A673 (cell line): ENCODE data around the gene RUNX2. TPM values are rescaled to one million over a fixed set of nuclear protein-coding genes. Genes with fewer than 3 reads are reported as not detected.

Source experiments
- BruUV-seq: library from RNA; stranded (reverse); fragments of 400-500 nt; replicated peaks from 2 replicates; lab custom pipeline; 2021; lab: Mats Ljungman, UMichigan
- CTCF ChIA-PET: fragments of 300-600 bp; sonication (Branson Sonifier 250); formaldehyde crosslinking; loops from one replicate; lab custom pipeline; 2022; ENCODE audit warnings: antibody characterized with exemption; lab: Charles Lee
- POLR2A ChIA-PET: fragments of 300-600 bp; sonication (Branson Sonifier 250); formaldehyde crosslinking; loops from one replicate; lab custom pipeline; 2022; ENCODE audit warnings: antibody characterized with exemption; ENCODE audit not compliant: low non-redundant PET; lab: Charles Lee
- DNase-seq: peaks from one replicate; pipeline ENCODE4 v3.0.0-alpha.2; 2015; ENCODE audit warnings: low spot score
- H3K27ac ChIP-seq: fragments of 200-600 bp; sonication (generic); 2 replicates; pipeline ENCODE4 v1.5.1; 2016; ENCODE audit warnings: mixed run types, low read depth, mild to moderate bottlenecking, mixed read lengths, antibody characterized with exemption, low read length; ENCODE audit not compliant: poor library complexity, severe bottlenecking
- H3K27me3 ChIP-seq: fragments of 200-600 bp; sonication (generic); replicated peaks from 2 replicates; pipeline ENCODE4 v1.6.1; 2017; ENCODE audit warnings: mixed run types, low read depth, mild to moderate bottlenecking, mixed read lengths, antibody characterized with exemption, low read length; ENCODE audit not compliant: insufficient read depth, poor library complexity
- H3K36me3 ChIP-seq: fragments of 200-600 bp; sonication (generic); 2 replicates; pipeline ENCODE4 v1.6.1; 2016; ENCODE audit warnings: mixed run types, mild to moderate bottlenecking, mixed read lengths, antibody characterized with exemption, low read length; ENCODE audit not compliant: insufficient read depth, poor library complexity, severe bottlenecking
- H3K4me1 ChIP-seq: fragments of 200-600 bp; sonication (generic); 2 replicates; pipeline ENCODE4 v1.6.1; 2017; ENCODE audit warnings: mixed run types, mild to moderate bottlenecking, mixed read lengths, antibody characterized with exemption, low read length; ENCODE audit not compliant: insufficient read depth, poor library complexity, severe bottlenecking
- H3K4me3 ChIP-seq: fragments of 200-600 bp; sonication (generic); 2 replicates; pipeline ENCODE4 v1.5.1; 2016; ENCODE audit warnings: low read depth, mixed run types, mild to moderate bottlenecking, mixed read lengths, low read length; ENCODE audit not compliant: poor library complexity, severe bottlenecking
- H3K9me3 ChIP-seq: fragments of 200-600 bp; sonication (generic); 2 replicates; pipeline ENCODE4 v1.6.1; 2016; ENCODE audit warnings: mixed run types, low read depth, mild to moderate bottlenecking, mixed read lengths, antibody characterized with exemption, low read length; ENCODE audit not compliant: poor library complexity, severe bottlenecking
- CTCF ChIP-seq: fragments of 300-800, 200-600 bp; sonication (generic); conservative IDR thresholded peaks from 2 replicates; pipeline ENCODE4 v1.5.1; 2017; ENCODE audit warnings: low read depth, mild to moderate bottlenecking, antibody characterized with exemption, low read length, moderate library complexity, mixed read lengths
- EZH2 ChIP-seq: fragments of 200-600 bp; sonication (generic); IDR thresholded peaks from 2 replicates; pipeline ENCODE4 v1.6.1; 2017; ENCODE audit warnings: borderline replicate concordance, low read depth, mild to moderate bottlenecking, mixed read lengths, antibody characterized with exemption, low read length; ENCODE audit not compliant: poor library complexity, severe bottlenecking
- intact Hi-C: fragments of 100-400 bp; cut with micrococcal nuclease; formaldehyde crosslinking; loops from one replicate; pipeline ENCODE4 v1.10.0; 2022; ENCODE audit not compliant: unreplicated experiment
- total RNA-seq: library from RNA; stranded (reverse); gene quantifications from 2 replicates; pipeline ENCODE4 v1.2.3, GENCODE V29; 2021

Gene RUNX2
- total RNA-seq, 1 experiment from 2014 or later: 4.9 TPM

- Histone ChIP-seq H3K4me3 (no peak overlapping the region), H3K27me3 (no peaks in the 10 kb centered on the region), H3K4me1 (peaks cover 8% of the 10 kb centered on the region), H3K9me3 (no peaks in the 10 kb centered on the region), H3K27ac (no peak overlapping the region), H3K36me3 (no peaks in the 10 kb centered on the region)
- POLR2A ChIA-PET: no interaction called here
- intact Hi-C loops: no loop called here
- no TSS peak for BruUV-seq
- CTCF ChIA-PET: no interaction called here
- TF ChIP-seq CTCF (no peak), EZH2 (no peak)
- DNase-seq: peak; percentile 39
Measured at GRCh38 chr6:45665859-45666258, 337.7 kb downstream of the RUNX2 start.

- Histone ChIP-seq H3K4me3 (no peak overlapping the region), H3K27ac (no peak overlapping the region), H3K9me3 (no peaks in the 10 kb centered on the region), H3K4me1 (peaks cover 8% of the 10 kb centered on the region), H3K27me3 (no peaks in the 10 kb centered on the region), H3K36me3 (no peaks in the 10 kb centered on the region)
- intact Hi-C loops: no loop called here
- no TSS peak for BruUV-seq
- DNase-seq: no peak
- POLR2A ChIA-PET: no interaction called here
- CTCF ChIA-PET: no interaction called here
- TF ChIP-seq EZH2: no peak
- TF ChIP-seq CTCF: no peak
Measured at GRCh38 chr6:45666846-45667245, 338.7 kb downstream of the RUNX2 start.

- no peak overlapping the region for H3K4me3 ChIP-seq
- no peak overlapping the region for H3K27ac ChIP-seq
- BruUV-seq: no TSS peak
- no peak for DNase-seq
- intact Hi-C loops: no loop called here
- H3K36me3 ChIP-seq: no peaks in the 10 kb centered on the region
- POLR2A ChIA-PET: no interaction called here
- H3K27me3 ChIP-seq: no peaks in the 10 kb centered on the region
- CTCF ChIA-PET: no interaction called here
- H3K4me1 ChIP-seq: peaks cover 8% of the 10 kb centered on the region
- no peaks in the 10 kb centered on the region for H3K9me3 ChIP-seq
- TF ChIP-seq EZH2 (no peak), CTCF (no peak)
Measured at GRCh38 chr6:45667300-45667699, 339.2 kb downstream of the RUNX2 start.
